K562 (cell line): Measurements from ENCODE around the gene CAPRIN1. TPM values are rescaled to one million over a fixed set of nuclear protein-coding genes. Genes with fewer than 3 reads are reported as not detected.
A peak's percentile ranks its signal among the peaks of the same experiment; 100 is the strongest.

Experiments
- BCLAF1 ChIP-seq, 2 experiments: fragments of 450-650 bp in 1 of 2; IDR thresholded peaks; 2 replicates each; pipeline ENCODE4 v1.6.1; 2011 to 2017; ENCODE audit warnings: low read depth in 2 of 2, antibody characterized with exemption in 1 of 2, borderline replicate concordance in 1 of 2, low read length in 1 of 2, mild to moderate bottlenecking in 1 of 2, mixed read lengths in 1 of 2; ENCODE audit not compliant: control insufficient read depth in 1 of 2
- CBFB ChIP-seq: sonication (generic); formaldehyde crosslinking; IDR thresholded peaks from 2 replicates; pipeline ENCODE4 v1.4.0; 2020; ENCODE audit warnings: mild to moderate bottlenecking, missing genetic modification reagents
- GABPA ChIP-seq: fragments of 200-800 bp; sonication (Bioruptor generic); conservative IDR thresholded peaks from 2 replicates; pipeline ENCODE4 v1.6.1; 2016; ENCODE audit warnings: low read depth, missing genetic modification characterization, missing compliant biosample characterization
- KAT8 ChIP-seq: fragments of 450-650 bp; IDR thresholded peaks from 2 replicates; pipeline ENCODE4 v1.6.1; 2016; ENCODE audit warnings: low read depth, mild to moderate bottlenecking
- MCM2 ChIP-seq: fragments of 450-650 bp; IDR thresholded peaks from 2 replicates; pipeline ENCODE4 v1.6.1; 2017; ENCODE audit warnings: low read depth, mild to moderate bottlenecking
- OTX1 ChIP-seq: fragments of 450-650 bp; formaldehyde crosslinking; IDR thresholded peaks from 2 replicates; pipeline ENCODE4 v1.4.0; 2022; ENCODE audit warnings: mild to moderate bottlenecking
- RBFOX2 ChIP-seq: fragments of 200-400 bp; formaldehyde crosslinking; IDR thresholded peaks from 2 replicates; pipeline ENCODE4 v1.6.1; 2017; ENCODE audit warnings: low read depth, mild to moderate bottlenecking, low read length, moderate library complexity
- RFX1 ChIP-seq: fragments of 450-650 bp; IDR thresholded peaks from 2 replicates; pipeline ENCODE4 v1.6.1; 2016; ENCODE audit warnings: mild to moderate bottlenecking, moderate library complexity
- SMARCB1 ChIP-seq: IDR thresholded peaks from 2 replicates; pipeline ENCODE4 v1.6.1; 2011; ENCODE audit warnings: improper control_type of control experiment, low read depth; ENCODE audit not compliant: insufficient read length
- ZBTB11 ChIP-seq, 3 experiments: fragments of 200-800 bp in 1 of 3; fragments of 250-450 bp in 1 of 3; fragments of 450-650 bp in 1 of 3; sonication (Bioruptor Pico) in 1 of 3; sonication (Bioruptor generic) in 1 of 3; formaldehyde crosslinking in 1 of 3; IDR thresholded peaks; 2 replicates each; pipeline versions ENCODE4 v1.6.1 to v1.8.0; 2016 to 2022; ENCODE audit warnings: mild to moderate bottlenecking in 2 of 3, missing genetic modification characterization in 2 of 3, missing compliant biosample characterization in 1 of 3, moderate library complexity in 1 of 3
- ZNF280B ChIP-seq: fragments of 250-450 bp; sonication (Bioruptor Pico); IDR thresholded peaks from 2 replicates; pipeline ENCODE4 v1.5.1; 2021; ENCODE audit warnings: mild to moderate bottlenecking
- ZNF436 ChIP-seq: fragments of 250-450, 450-650 bp; sonication (Bioruptor Pico); formaldehyde crosslinking; IDR thresholded peaks from 2 replicates; pipeline ENCODE4 v1.7.0; 2020; ENCODE audit warnings: mild to moderate bottlenecking
- ZNF778 ChIP-seq: fragments of 450-650 bp; formaldehyde crosslinking; IDR thresholded peaks from 2 replicates; pipeline ENCODE4 v1.4.0; 2020; ENCODE audit warnings: mild to moderate bottlenecking, moderate library complexity
- polyA plus RNA-seq, 8 experiments: library from polyadenylated mRNA; depleted of rRNA in 4 of 8; stranded (reverse) in 5 of 8; unstranded in 3 of 8; fragments of >200 nt; fragmentation: Nextera tagmentation in 2 of 8; fragmentation: Illumina TruSeq in 1 of 8; extraction: Ambion mirVana in 2 of 8; extraction: Trizol in 1 of 8; gene quantifications; 2 replicates each; pipeline versions ENCODE4 v1.2.1 to v1.2.3, GENCODE V29; 2011 to 2014; ENCODE audit warnings: inconsistent platforms in 1 of 8, missing spikeins in 1 of 8
- total RNA-seq, 7 experiments: library from RNA; depleted of rRNA in 6 of 7; stranded (reverse); fragments of >200 nt in 6 of 7; fragmentation: Illumina TruSeq in 2 of 7; extraction: Trizol in 2 of 7; gene quantifications; 2 replicates each; pipeline versions ENCODE4 v1.2.1 to v1.2.3, GENCODE V29; 2011 to 2021; ENCODE audit warnings: low replicate concordance in 1 of 7
- TF ChIP-seq, protein P1 (sequence below), 2 experiments: fragments of 450-650 bp; IDR thresholded peaks; 2 replicates each; pipeline ENCODE4 v1.6.1; 2018; ENCODE audit warnings: mild to moderate bottlenecking in 2 of 2, low read depth in 1 of 2; ENCODE audit not compliant: partially characterized antibody in 2 of 2

Gene CAPRIN1
- total and polyA plus RNA-seq, 9 of the 15 experiments (the other 6 are each of a cell fraction or from before 2014, with no cell fraction given) = 49.6 to 271 (median 244) TPM

DNA sequence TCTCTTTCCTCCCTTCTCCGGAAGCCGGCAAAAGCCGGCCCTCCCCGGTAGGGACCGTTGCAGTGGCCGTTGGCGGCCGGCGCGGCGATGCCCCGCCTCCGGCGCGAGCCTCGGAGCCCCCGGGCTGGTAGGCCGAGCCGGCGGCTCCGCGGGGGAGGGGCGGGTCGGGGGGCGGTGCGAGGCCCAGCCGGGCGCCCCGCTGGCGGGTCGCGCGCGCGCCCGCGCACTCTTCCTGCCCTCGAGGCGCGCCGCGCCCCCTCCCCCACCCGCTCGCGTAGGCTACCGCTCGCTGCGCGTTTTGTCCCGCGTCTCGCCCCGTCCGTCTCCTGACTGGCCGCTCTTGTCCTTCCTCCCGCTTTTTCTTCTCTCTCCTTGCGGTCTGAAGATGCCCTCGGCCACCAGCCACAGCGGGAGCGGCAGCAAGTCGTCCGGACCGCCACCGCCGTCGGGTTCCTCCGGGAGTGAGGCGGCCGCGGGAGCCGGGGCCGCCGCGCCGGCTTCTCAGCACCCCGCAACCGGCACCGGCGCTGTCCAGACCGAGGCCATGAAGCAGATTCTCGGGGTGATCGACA, 591 bp downstream of the CAPRIN1 start (continued):
- TF ChIP-seq SMARCB1 (no peak), ZNF436 (CRISPR knock-in tag) (no peak), KAT8 (no peak), ZNF778 (CRISPR knock-in tag) (no peak), RBFOX2 (peak; percentile 84), OTX1 (CRISPR knock-in tag) (no peak), ZNF280B (CRISPR knock-in tag) (no peak), GABPA (tag) (peak; percentile 76), MCM2 (no peak), ZBTB11 (CRISPR knock-in tag; IDR thresholded peaks at IDR 0.05) (peak in 1 of 3 experiments; percentile 89; a peak in 2 of 6 replicates), RFX1 (no peak), CBFB (CRISPR knock-in tag) (0 out of 2 replicates have a peak, but pooled peaks have one; percentile 37), BCLAF1 (IDR thresholded peaks at IDR 0.05; ENCODE audit: borderline replicate concordance in 1 of 2, control insufficient read depth in 1 of 2, low read depth in 2 of 2, low read length in 1 of 2) (0 out of 4 replicates have a peak, but pooled peaks of 1 of the 2 experiments have one; percentile 70)
- TF ChIP-seq, protein P1, sequence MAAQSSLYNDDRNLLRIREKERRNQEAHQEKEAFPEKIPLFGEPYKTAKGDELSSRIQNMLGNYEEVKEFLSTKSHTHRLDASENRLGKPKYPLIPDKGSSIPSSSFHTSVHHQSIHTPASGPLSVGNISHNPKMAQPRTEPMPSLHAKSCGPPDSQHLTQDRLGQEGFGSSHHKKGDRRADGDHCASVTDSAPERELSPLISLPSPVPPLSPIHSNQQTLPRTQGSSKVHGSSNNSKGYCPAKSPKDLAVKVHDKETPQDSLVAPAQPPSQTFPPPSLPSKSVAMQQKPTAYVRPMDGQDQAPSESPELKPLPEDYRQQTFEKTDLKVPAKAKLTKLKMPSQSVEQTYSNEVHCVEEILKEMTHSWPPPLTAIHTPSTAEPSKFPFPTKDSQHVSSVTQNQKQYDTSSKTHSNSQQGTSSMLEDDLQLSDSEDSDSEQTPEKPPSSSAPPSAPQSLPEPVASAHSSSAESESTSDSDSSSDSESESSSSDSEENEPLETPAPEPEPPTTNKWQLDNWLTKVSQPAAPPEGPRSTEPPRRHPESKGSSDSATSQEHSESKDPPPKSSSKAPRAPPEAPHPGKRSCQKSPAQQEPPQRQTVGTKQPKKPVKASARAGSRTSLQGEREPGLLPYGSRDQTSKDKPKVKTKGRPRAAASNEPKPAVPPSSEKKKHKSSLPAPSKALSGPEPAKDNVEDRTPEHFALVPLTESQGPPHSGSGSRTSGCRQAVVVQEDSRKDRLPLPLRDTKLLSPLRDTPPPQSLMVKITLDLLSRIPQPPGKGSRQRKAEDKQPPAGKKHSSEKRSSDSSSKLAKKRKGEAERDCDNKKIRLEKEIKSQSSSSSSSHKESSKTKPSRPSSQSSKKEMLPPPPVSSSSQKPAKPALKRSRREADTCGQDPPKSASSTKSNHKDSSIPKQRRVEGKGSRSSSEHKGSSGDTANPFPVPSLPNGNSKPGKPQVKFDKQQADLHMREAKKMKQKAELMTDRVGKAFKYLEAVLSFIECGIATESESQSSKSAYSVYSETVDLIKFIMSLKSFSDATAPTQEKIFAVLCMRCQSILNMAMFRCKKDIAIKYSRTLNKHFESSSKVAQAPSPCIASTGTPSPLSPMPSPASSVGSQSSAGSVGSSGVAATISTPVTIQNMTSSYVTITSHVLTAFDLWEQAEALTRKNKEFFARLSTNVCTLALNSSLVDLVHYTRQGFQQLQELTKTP (IDR thresholded peaks at IDR 0.05; ENCODE audit: low read depth in 1 of 2, partially characterized antibody in 2 of 2) = no peak
